ENCODE data around the gene UBE2R2.

DNA sequence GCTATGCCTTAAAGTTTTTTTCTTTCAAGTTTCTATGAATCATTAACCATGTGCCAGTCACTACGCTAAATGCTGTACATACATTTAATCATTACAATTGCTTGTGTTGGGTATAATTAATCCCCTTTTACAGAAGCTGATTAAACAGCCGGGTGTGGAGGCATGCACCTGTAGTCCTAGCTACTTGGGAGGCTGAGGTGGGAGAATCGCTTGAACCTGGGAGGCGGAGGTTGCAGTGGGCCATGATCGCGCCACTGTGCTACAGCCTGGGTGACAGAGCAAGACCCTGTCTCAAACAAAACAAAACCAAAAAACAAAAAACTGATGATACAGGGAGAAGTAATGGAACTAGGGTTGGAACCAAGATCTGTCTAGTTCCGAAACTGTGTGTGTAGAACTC lies 1.2 kb upstream of the UBE2R2 start:
- TF ChIP-seq, protein P1, sequence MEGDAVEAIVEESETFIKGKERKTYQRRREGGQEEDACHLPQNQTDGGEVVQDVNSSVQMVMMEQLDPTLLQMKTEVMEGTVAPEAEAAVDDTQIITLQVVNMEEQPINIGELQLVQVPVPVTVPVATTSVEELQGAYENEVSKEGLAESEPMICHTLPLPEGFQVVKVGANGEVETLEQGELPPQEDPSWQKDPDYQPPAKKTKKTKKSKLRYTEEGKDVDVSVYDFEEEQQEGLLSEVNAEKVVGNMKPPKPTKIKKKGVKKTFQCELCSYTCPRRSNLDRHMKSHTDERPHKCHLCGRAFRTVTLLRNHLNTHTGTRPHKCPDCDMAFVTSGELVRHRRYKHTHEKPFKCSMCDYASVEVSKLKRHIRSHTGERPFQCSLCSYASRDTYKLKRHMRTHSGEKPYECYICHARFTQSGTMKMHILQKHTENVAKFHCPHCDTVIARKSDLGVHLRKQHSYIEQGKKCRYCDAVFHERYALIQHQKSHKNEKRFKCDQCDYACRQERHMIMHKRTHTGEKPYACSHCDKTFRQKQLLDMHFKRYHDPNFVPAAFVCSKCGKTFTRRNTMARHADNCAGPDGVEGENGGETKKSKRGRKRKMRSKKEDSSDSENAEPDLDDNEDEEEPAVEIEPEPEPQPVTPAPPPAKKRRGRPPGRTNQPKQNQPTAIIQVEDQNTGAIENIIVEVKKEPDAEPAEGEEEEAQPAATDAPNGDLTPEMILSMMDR (IDR thresholded peaks at IDR 0.05; ENCODE audit: control extremely low read depth in 1 of 3, insufficient read depth in 1 of 3, low read depth in 1 of 3, low read length in 3 of 3) = no peak
- TF ChIP-seq KDM5A (IDR thresholded peaks at IDR 0.05; ENCODE audit: low read length) (no peak), ZNF274 (IDR thresholded peaks at IDR 0.05; ENCODE audit: borderline replicate concordance, extremely low read depth, low read length) (no peak), RNF2 (IDR thresholded peaks at IDR 0.05; ENCODE audit: borderline replicate concordance, low read depth, low read length, missing control alignments, poor library complexity, severe bottlenecking) (no peak), JUND (IDR thresholded peaks at IDR 0.05; ENCODE audit: low read length) (no peak), EZH2 (IDR thresholded peaks at IDR 0.05; ENCODE audit: low read depth, low read length, severe bottlenecking) (no peak), POLR2AphosphoS5 (IDR thresholded peaks at IDR 0.05; ENCODE audit: low read depth, low read length) (no peak), PHF8 (conservative IDR thresholded peaks at IDR 0.05; ENCODE audit: low read depth, low read length) (no peak)
- TF ChIP-seq, protein P2, sequence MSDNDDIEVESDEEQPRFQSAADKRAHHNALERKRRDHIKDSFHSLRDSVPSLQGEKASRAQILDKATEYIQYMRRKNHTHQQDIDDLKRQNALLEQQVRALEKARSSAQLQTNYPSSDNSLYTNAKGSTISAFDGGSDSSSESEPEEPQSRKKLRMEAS (IDR thresholded peaks at IDR 0.05) = no peak
